ENCODE results near the gene LILRA5. TPM values are rescaled to one million over a fixed set of nuclear protein-coding genes. Genes with fewer than 3 reads are reported as not detected.
"Not testable (repeated sequence)": the region's sequence is repeated elsewhere in the genome, so short reads cannot be mapped to it uniquely, and the experiment has no call there.

Gene LILRA5
- total RNA-seq, 1 experiment from 2014 or later, result not detected

GRCh38 chr19:54273821-54274220 lies 39.1 kb downstream of the LILRA5 start:
- no peaks in the 10 kb centered on the region for H3K4me1 ChIP-seq (ENCODE audit: control insufficient read depth in 1 of 2, insufficient read depth in 2 of 2, low read length in 2 of 2)
- H3K36me3 ChIP-seq (ENCODE audit: control insufficient read depth in 1 of 2, insufficient read depth in 2 of 2, low read length in 2 of 2), result no peaks in the 10 kb centered on the region
- no peak overlapping the region for H3K4me3 ChIP-seq (replicated peaks in 1 of 2; ENCODE audit: low read depth in 1 of 2, low read length in 2 of 2)
- no peak overlapping the region for H3K27ac ChIP-seq (ENCODE audit: low read depth, low read length)
- CTCF ChIA-PET, result no interaction called here
- no peak overlapping the region for H2AFZ ChIP-seq (ENCODE audit: low read depth, low read length, poor library complexity, severe bottlenecking)
- ATAC-seq (no peak), DNase-seq (ENCODE audit: low read depth, low spot score) (no peak)
- no peaks in the 10 kb centered on the region for H3K9me2 ChIP-seq (ENCODE audit: insufficient read depth)
- H3K79me2 ChIP-seq (ENCODE audit: insufficient read depth, low read length), result no peaks in the 10 kb centered on the region
- no peak overlapping the region for H3K9ac ChIP-seq (ENCODE audit: low read length)
- intact Hi-C loops (cut with micrococcal nuclease), result no loop called here
- POLR2A ChIA-PET, result no interaction called here
- RAD21 ChIA-PET (ENCODE audit: low non-redundant PET in 1 of 2, low total read pairs in 2 of 2, uncharacterized antibody in 2 of 2, unreplicated experiment in 2 of 2), result no interaction called here
- no peak overlapping the region for H3K4me2 ChIP-seq (ENCODE audit: low read length)
- H3K27me3 ChIP-seq (ENCODE audit: insufficient read depth, low read length), result peaks cover 14% of the 10 kb centered on the region; the same call in 1 of the 2 replicates
- H4K20me1 ChIP-seq (ENCODE audit: insufficient read depth), result no peaks in the 10 kb centered on the region
- TF ChIP-seq ZBTB33 (IDR thresholded peaks at IDR 0.05; ENCODE audit: extremely low read depth, insufficient replicate concordance, low read length) (no peak), FOSL1 (IDR thresholded peaks at IDR 0.05; ENCODE audit: low read depth) (no peak), EZH2 (IDR thresholded peaks at IDR 0.05) (no peak), POLR2AphosphoS5 (IDR thresholded peaks at IDR 0.05; ENCODE audit: low read depth, low read length) (no peak), ZFX (IDR thresholded peaks at IDR 0.05) (no peak), ZNF274 (IDR thresholded peaks at IDR 0.05; ENCODE audit: low read depth, low read length) (no peak), ATF3 (IDR thresholded peaks at IDR 0.05) (no peak), TCF7L2 (IDR thresholded peaks at IDR 0.05; ENCODE audit: borderline replicate concordance, extremely low read depth, insufficient read depth, insufficient read length) (no peak), JUND (IDR thresholded peaks at IDR 0.05) (no peak), MAX (IDR thresholded peaks at IDR 0.05) (no peak), ELF1 (IDR thresholded peaks at IDR 0.05; ENCODE audit: borderline replicate concordance, low read depth) (no peak), RAD21 (IDR thresholded peaks at IDR 0.05; ENCODE audit: low read depth) (no peak), CTCF (IDR thresholded peaks at IDR 0.05 in 2 of 3, conservative IDR thresholded peaks at IDR 0.05 in 1 of 3; ENCODE audit: borderline replicate concordance in 1 of 3, insufficient read depth in 1 of 3, low read depth in 2 of 3, low read length in 2 of 3) (no peak), CBX3 (IDR thresholded peaks at IDR 0.05; ENCODE audit: low read depth) (no peak), SP1 (IDR thresholded peaks at IDR 0.05; ENCODE audit: low read depth) (no peak), POLR2A (IDR thresholded peaks at IDR 0.05; ENCODE audit: borderline replicate concordance, extremely low read depth, insufficient read depth, insufficient read length) (no peak), SIN3A (IDR thresholded peaks at IDR 0.05; ENCODE audit: low read depth) (no peak), EZH2phosphoT487 (IDR thresholded peaks at IDR 0.05; ENCODE audit: borderline replicate concordance) (no peak)
- BruUV-seq (replicated peaks), result no TSS peak
- H3K9me3 ChIP-seq (ENCODE audit: control insufficient read depth in 1 of 2, insufficient read depth in 1 of 2, low read depth in 1 of 2, low read length in 2 of 2), result no peaks in the 10 kb centered on the region

- H3K4me2 ChIP-seq (ENCODE audit: low read length); ATAC-seq; H3K79me2 ChIP-seq (ENCODE audit: insufficient read depth, low read length); H2AFZ ChIP-seq (ENCODE audit: low read depth, low read length, poor library complexity, severe bottlenecking); RAD21 ChIA-PET (ENCODE audit: low non-redundant PET in 1 of 2, low total read pairs in 2 of 2, uncharacterized antibody in 2 of 2, unreplicated experiment in 2 of 2); H3K27ac ChIP-seq (ENCODE audit: low read depth, low read length); CTCF ChIA-PET; H3K9me3 ChIP-seq (ENCODE audit: control insufficient read depth in 1 of 2, insufficient read depth in 1 of 2, low read depth in 1 of 2, low read length in 2 of 2); H3K4me1 ChIP-seq (ENCODE audit: control insufficient read depth in 1 of 2, insufficient read depth in 2 of 2, low read length in 2 of 2); DNase-seq (ENCODE audit: low read depth, low spot score); intact Hi-C loops (cut with micrococcal nuclease); H3K9ac ChIP-seq (ENCODE audit: low read length); H3K9me2 ChIP-seq (ENCODE audit: insufficient read depth); H3K36me3 ChIP-seq (ENCODE audit: control insufficient read depth in 1 of 2, insufficient read depth in 2 of 2, low read length in 2 of 2); BruUV-seq (replicated peaks); POLR2A ChIA-PET; H4K20me1 ChIP-seq (ENCODE audit: insufficient read depth); H3K4me3 ChIP-seq (replicated peaks in 1 of 2; ENCODE audit: low read depth in 1 of 2, low read length in 2 of 2): not testable (repeated sequence)
- H3K27me3 ChIP-seq (ENCODE audit: insufficient read depth, low read length), result peaks cover 23% of the 10 kb centered on the region
Observed at GRCh38 chr19:54272181-54272580, 40.8 kb downstream of the LILRA5 start.
